SH-SY5Y (cell line): ENCODE results near the gene TTF1.

Experiments
- GATA2 ChIP-seq: IDR thresholded peaks from 2 replicates; pipeline ENCODE4 v1.6.1; 2011; ENCODE audit warnings: mild to moderate bottlenecking, low read depth, low read length
- GATA3 ChIP-seq: IDR thresholded peaks from 2 replicates; pipeline ENCODE4 v1.6.1; 2011; ENCODE audit warnings: low read depth, mild to moderate bottlenecking, low read length, moderate library complexity

DNA sequence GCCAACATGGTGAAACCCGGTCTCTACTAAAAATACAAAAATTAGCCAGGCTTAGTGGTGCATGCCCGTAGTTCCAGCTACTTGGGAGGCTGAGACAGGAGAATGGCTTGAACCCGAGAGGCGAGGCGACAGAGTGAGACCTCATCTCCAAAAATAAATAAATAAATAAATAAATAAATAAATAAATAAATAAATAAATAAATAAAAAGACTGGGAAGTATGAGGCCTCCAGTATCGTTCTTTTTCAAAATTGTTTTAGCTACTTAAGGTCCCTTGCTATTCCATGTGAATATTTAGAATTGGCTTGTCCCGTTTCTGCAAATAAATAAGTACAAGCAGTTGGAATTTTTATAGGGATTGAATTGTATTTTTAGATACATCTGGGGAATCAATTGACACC, 48.9 kb downstream of the TTF1 start:
- TF ChIP-seq GATA3 (no peak), GATA2 (no peak)
